NCI-H187 treated with DMSO at 0.1 percent for 48 hours (cell line): ENCODE measurements around the gene ROR2.

Experiments used
- DNase-seq: peaks from one replicate; lab custom pipeline; 2025; lab: John Stamatoyannopoulos, UW

The ROR2 gene

GRCh38 chr9:91948597-91949391, 1.2 kb downstream of the ROR2 start:
- DNase-seq = no peak

- DNase-seq = no peak
Measured at GRCh38 chr9:91948101-91948596, 1.9 kb downstream of the ROR2 start.

- DNase-seq = no peak
Measured at GRCh38 chr9:91946653-91947488, 3.2 kb downstream of the ROR2 start.

- no peak for DNase-seq
Measured at GRCh38 chr9:91946196-91946595, 3.8 kb downstream of the ROR2 start.

DNA sequence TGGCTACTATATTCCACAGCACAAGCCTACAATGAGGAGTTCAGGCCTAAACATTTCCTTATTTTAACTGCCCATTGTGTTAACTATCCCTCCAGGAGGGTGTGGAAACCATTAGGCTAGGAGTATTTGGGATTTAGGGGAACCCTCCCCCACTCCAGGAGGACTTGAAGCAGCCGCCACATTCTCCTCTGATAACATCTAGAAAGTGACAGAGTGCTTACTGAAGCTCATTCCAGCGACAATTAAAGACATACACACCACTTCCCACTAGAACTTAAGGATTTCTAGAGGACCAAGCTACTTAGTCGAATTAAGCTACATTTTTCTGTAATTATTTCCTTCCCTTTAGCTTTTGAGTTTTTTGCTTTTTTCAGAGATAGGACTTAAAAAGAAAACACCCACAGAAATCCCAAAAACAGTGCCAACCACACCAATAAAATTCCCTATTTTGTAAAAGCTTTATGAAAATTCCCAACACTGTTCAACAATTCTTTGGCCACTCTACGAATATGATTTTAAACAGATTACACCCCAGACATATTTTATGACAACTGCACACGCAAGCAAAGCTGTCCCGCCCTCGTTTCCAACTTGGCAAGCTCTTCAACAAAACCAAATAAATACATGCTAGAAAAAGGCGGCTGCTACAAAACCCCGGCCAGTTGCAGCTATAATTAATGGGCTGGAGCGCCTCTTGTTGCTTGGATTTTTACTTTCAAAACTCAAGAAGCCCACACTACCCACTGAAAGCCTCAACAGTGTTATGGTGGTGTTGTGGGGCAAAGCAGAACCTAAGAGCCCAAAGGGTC, 4.5 kb downstream of the ROR2 start:
- no peak for DNase-seq

- no peak for DNase-seq
Measured at GRCh38 chr9:91944711-91945110, 5.3 kb downstream of the ROR2 start.

DNA sequence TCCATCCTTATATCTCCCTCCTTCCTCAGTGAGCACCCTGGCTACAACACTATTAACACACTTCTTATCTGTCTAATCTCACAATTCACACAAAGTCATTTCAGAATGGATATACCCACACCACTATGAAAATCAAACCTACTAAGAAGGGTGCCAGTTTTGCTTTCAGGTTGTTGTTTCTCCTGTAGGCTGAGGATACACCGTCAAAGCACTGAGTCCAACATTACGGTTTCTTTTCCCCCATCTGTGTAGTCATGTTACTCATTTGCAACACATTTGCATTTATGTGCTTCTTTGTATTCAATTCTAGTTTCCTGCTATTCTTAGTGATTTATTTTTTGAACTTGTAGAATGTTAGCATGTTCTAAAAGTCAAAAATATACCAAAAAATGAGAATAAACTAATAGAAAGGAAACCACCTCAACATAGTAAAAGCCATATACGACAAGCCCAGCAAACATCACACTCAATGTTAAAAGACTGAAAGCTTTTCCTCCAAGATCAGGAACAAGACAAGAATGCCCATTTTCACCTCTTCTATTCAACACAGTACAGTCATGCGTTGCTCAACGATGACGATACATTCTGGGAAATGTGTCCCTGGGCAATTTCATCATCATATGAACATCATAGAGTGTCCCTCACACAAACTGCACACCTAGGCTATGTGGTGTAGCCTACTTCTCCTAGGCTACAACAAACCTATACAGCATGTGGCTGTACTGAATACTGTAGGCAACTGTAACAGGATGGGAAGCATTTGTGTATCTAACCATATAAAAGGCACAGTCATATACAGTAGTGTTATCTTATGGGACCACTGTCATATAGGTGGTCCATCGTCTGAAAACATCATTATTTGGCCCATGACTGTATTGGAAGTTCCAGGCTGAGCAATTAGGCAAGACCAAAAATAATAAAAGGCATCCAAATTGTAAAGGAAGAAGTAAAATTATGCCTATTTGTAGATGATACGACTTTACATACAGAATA, 6.3 kb downstream of the ROR2 start:
- no peak for DNase-seq

DNA sequence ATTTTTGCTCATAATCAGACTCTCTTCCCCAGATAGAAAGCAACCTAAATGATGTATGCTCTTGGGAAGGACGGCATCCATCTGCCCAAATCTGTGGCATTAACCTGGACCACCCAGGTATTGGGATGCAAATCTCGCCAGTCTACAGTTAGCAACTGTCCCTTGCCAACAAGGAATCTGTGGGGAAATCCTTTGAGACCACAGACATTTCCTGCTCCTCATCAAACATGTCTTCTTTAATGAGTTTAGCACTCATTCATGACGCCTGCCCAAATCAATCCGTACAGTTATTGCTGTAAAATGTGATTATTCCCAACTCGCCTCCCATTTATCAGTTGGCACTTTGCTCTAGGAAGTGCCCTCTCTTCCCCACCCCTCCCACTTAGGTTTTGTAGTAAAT, 7.8 kb downstream of the ROR2 start:
- no peak for DNase-seq

DNA sequence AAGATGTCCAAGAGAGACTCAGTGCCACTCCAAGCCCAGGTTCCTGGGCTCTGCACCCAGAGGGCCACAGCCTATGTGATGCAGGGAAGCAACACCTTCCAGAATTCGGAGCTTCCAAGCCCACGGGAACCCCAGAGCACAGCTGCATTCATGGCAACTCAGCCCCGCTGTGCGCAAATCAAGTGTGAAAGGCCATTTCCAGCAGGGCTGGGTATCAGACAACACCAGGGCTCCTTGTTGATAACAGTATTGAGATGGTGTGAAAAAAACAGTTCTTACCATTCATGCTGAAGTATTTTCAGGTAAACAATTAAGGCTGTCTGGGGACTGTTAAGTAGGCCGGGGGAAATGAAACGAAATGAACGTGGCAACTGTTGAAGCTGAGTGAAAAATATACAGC, 10.1 kb downstream of the ROR2 start:
- no peak for DNase-seq

GRCh38 chr9:91937727-91938126, 12.3 kb downstream of the ROR2 start:
- no peak for DNase-seq

DNA sequence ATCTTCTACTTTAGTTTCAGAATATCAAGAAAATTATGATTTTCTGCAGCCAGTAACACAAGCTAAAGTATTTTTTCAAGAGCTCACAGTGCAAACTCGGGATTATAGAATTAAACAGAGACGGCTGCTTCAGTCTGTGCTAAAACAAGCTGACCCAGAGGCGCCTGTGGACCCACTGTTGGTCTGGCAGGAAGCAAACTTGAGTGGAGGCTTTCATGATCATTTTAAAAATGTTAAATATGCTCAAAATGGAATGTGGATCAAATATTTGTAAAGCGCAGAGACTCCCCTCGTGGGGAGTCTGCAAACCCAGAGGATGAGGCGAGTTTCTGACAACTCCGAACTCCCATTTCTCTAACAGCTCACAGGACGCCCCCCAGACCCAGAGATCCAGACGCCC, 13.0 kb downstream of the ROR2 start:
- no peak for DNase-seq

GRCh38 chr9:91935805-91936514, 14.1 kb downstream of the ROR2 start:
- no peak for DNase-seq

DNA sequence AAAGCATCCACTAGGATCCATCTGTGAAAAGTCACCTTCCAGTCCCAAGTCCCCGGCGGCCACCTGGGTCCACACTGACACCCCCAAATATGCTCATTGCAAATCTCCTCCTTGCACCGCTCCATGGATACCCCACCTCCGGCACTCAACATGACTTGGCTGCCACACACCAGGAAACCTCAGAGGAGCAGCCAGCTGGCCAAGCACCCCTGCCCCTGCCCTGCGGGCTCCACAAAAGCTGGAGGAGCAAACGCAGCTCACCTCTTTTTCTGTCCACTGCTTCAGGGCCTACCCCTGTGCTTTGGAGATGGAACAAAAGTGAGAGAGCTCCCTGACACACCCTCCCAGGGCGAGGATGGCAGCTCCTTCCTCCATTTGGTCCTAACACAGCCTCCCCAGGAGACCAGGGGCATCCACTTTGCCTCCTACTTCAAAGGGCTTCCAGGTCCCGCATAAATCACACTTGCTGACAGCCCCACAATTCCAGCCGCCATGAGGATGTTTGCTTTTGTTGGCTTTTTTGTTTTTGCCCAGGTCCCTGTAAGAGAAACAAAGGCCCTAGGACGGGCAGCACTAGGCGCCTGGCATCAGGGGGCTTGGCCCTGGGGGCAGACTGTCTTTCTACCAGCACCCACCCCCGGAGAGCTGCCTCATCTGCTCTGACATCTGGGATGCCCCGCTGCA, 14.8 kb downstream of the ROR2 start:
- DNase-seq = no peak

- DNase-seq = no peak
Measured at GRCh38 chr9:91934654-91935053, 15.4 kb downstream of the ROR2 start.

DNA sequence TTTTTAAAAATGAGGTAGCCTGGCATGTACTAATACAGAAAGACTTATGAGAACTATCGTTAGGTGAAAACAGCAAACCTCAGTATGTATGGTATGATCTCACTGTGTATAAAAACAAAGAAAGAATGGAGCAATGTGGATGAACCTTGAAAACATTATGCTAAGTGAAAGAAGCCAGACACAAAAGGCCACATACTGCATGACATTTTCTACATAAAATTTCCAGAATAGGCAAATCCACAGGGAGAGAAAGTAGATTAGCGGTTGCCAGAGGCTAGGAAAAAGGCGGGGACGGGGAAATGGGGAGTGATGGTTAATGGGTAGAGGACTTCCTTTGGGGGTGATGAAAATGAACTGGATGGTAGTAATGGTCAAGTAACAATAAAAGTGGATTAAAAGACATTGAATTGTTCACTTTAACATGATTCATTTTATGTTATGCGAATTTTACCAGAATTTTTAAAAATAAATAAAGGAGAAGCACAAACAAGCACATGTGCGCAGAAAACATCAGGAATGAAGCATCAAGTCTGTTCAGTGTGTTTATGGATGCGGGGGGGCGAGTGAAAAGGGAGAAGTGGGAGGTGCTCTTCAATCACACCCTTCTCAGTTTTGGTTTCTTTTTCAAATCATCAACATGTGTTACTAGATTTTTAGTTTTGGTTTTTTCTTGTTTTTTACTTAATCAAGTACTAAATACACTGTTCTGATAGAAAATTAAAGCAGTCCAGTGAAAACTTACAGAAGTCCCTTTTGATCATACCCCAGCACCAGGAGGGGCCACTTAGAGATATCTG, 16.3 kb downstream of the ROR2 start:
- no peak for DNase-seq

DNA sequence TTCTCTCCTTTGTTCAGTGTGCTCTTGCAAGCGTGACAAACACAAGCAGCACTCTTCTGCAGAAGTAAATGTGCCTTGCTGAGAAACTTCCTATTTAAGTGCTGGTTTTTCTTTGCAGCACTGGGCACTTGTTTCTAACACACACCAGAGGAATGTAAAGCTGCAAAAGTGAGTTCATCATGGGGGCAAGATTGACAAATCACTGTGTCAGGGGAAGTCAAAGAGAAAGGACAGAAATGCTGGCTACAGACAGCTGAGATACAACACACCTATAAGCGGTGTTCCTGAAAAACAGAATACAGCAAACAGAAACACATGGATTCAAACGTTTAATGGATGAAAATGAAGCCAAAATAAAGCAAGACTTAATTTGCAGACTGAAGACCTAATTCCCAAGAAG, 19.6 kb downstream of the ROR2 start:
- no peak for DNase-seq

GRCh38 chr9:91929331-91929730, 20.7 kb downstream of the ROR2 start:
- no peak for DNase-seq

- no peak for DNase-seq
Measured at GRCh38 chr9:91927922-91928510, 22.0 kb downstream of the ROR2 start.

GRCh38 chr9:91924090-91924489, 25.9 kb downstream of the ROR2 start:
- DNase-seq = no peak
